T-helper 2 cell treated with Interferon-gamma antibody and Interleukin-4, amounts not matched to agents 5 μg/mL and 100 μg/mL, for 36 hours (primary cell): ENCODE data around the gene APCDD1.
"Not testable (repeated sequence)": the region's sequence is repeated elsewhere in the genome, so short reads cannot be mapped to it uniquely, and the experiment has no call there.

Experiments
- DNase-seq: peaks from one replicate; pipeline ENCODE4 v3.0.0; 2021; ENCODE audit warnings: low spot score
- H3K27ac Mint-ChIP-seq: one replicate; pipeline ENCODE4 v1.8.0; 2021; ENCODE audit warnings: mild to moderate bottlenecking, mixed read lengths
- H3K27me3 Mint-ChIP-seq: one replicate; pipeline ENCODE4 v1.8.0; 2021; ENCODE audit warnings: low read depth, mixed read lengths
- H3K36me3 Mint-ChIP-seq: one replicate; pipeline ENCODE4 v1.8.0; 2021; ENCODE audit warnings: low read depth, mixed read lengths
- H3K4me1 Mint-ChIP-seq: one replicate; pipeline ENCODE4 v1.8.0; 2021; ENCODE audit warnings: low read depth, mixed read lengths
- H3K4me3 Mint-ChIP-seq: one replicate; pipeline ENCODE4 v1.8.0; 2022; ENCODE audit warnings: mild to moderate bottlenecking, moderate library complexity, mixed read lengths
- H3K9me3 Mint-ChIP-seq: one replicate; pipeline ENCODE4 v1.8.0; 2021; ENCODE audit warnings: mixed read lengths

The APCDD1 gene

DNA sequence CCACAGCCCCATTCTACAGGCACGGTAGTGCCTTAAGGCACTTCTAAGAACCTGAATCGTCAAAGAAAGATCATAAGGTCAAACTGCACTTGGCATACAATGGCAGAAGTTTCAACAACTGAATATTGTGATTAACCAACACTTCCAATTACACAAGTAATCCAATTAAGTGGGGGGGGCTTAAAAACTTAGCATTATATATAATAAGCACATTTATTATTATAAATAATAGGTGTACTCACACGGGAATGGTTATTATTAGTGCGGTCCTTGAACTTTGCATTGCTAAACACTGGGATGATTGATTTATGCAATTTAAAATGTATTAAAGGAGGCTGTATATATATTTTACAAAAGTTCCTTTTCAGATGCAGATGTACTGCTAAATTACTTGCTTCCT is 7.6 kb downstream of the APCDD1 start:
- Mint-ChIP-seq H3K27me3 (peaks cover 30% of the 10 kb centered on the region), H3K27ac (no peak overlapping the region), H3K4me1 (no peaks in the 10 kb centered on the region), H3K4me3 (no peak overlapping the region), H3K9me3 (no peaks in the 10 kb centered on the region), H3K36me3 (no peaks in the 10 kb centered on the region)
- DNase-seq, result no peak

DNA sequence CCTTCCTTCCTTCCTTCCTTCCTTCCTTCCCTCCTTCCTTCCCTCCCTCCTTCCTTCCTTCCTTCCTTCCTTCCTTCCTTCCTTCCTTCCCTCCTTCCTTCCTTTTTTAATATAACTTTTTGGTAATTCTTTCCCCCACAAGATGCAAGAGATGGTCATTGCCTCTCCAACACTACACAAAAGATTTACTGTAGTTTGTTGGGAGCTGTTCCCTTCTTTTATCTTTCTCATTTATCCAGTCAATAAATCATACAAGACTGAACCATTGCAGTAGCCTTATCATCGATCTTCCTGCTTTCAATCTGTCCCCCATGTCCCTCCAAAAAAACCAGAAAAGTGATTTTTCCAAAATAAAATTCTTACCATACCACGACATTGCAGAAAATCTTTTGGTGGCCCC is 8.2 kb downstream of the APCDD1 start:
- no peak for DNase-seq
- no peaks in the 10 kb centered on the region for H3K4me1 Mint-ChIP-seq
- H3K27ac Mint-ChIP-seq, result no peak overlapping the region
- H3K4me3 Mint-ChIP-seq, result no peak overlapping the region
- H3K9me3 Mint-ChIP-seq, result no peaks in the 10 kb centered on the region
- no peaks in the 10 kb centered on the region for H3K36me3 Mint-ChIP-seq
- peaks cover 24% of the 10 kb centered on the region for H3K27me3 Mint-ChIP-seq

- Mint-ChIP-seq H3K4me3 (no peak overlapping the region), H3K9me3 (no peaks in the 10 kb centered on the region), H3K27ac (no peak overlapping the region)
Measured at GRCh38 chr18:10463096-10463495, 8.7 kb downstream of the APCDD1 start.

GRCh38 chr18:10463741-10464140 is 9.3 kb downstream of the APCDD1 start:
- H3K4me3 Mint-ChIP-seq, result no peak overlapping the region
- H3K4me1 Mint-ChIP-seq, result no peaks in the 10 kb centered on the region
- no peaks in the 10 kb centered on the region for H3K9me3 Mint-ChIP-seq
- H3K36me3 Mint-ChIP-seq, result no peaks in the 10 kb centered on the region
- H3K27ac Mint-ChIP-seq, result no peak overlapping the region
- H3K27me3 Mint-ChIP-seq, result peaks cover 15% of the 10 kb centered on the region
- DNase-seq, result no peak

More at GRCh38 chr18:10463096-10463495, 8.7 kb downstream of the APCDD1 start:
- DNase-seq, result no peak
- no peaks in the 10 kb centered on the region for H3K4me1 Mint-ChIP-seq
- H3K27me3 Mint-ChIP-seq, result peaks cover 22% of the 10 kb centered on the region
- H3K36me3 Mint-ChIP-seq, result no peaks in the 10 kb centered on the region

- H3K4me3 Mint-ChIP-seq, H3K4me1 Mint-ChIP-seq, H3K27ac Mint-ChIP-seq, H3K9me3 Mint-ChIP-seq, DNase-seq, H3K36me3 Mint-ChIP-seq: not testable (repeated sequence)
- H3K27me3 Mint-ChIP-seq, result peaks cover 11% of the 10 kb centered on the region
Measured at GRCh38 chr18:10464161-10464648, 9.8 kb downstream of the APCDD1 start.

DNA sequence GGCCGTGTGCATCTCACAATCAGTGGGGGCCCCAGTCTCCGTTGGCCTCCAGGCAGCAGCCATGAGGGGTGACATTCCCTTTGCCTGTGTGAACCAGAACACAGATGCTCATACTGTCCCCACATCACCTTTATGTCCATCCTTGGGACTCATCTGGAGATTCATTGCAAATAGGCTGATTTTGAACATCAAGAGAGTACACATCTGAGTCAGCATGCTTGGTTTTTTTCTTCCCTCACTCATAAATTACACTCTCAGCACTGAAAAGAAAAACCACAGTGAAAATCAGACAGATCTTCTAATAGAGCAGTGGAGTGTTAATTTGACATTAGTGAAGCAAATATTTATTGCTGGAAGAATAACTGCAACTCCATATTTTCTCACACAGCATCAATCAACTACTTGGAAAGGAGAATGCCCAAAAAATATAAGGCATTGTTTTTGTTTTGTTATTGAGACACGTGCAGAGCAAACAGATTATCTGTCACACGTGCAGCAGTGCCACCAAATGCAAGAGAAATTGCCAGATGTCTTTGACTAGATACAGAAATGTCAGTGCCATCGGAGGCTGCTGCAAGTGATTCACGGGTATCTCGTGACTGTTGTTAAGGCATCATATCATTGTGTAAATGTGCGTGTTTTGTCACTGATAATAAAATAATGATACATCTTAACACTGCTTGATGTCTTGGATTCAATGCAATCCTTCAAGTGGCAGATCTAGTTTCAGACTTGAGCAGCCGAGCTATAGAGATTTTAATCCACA is 10.9 kb downstream of the APCDD1 start:
- no peaks in the 10 kb centered on the region for H3K4me1 Mint-ChIP-seq
- no peak overlapping the region for H3K4me3 Mint-ChIP-seq
- no peaks in the 10 kb centered on the region for H3K9me3 Mint-ChIP-seq
- peaks cover 10% of the 10 kb centered on the region for H3K27me3 Mint-ChIP-seq
- DNase-seq, result no peak
- H3K27ac Mint-ChIP-seq, result no peak overlapping the region
- no peaks in the 10 kb centered on the region for H3K36me3 Mint-ChIP-seq

- no peak for DNase-seq
- H3K4me3 Mint-ChIP-seq, result no peak overlapping the region
- H3K9me3 Mint-ChIP-seq, result no peaks in the 10 kb centered on the region
- H3K27me3 Mint-ChIP-seq, result peaks cover 3% of the 10 kb centered on the region
- no peaks in the 10 kb centered on the region for H3K4me1 Mint-ChIP-seq
- no peak overlapping the region for H3K27ac Mint-ChIP-seq
- no peaks in the 10 kb centered on the region for H3K36me3 Mint-ChIP-seq
Measured at GRCh38 chr18:10470429-10470828, 16.0 kb downstream of the APCDD1 start.

DNA sequence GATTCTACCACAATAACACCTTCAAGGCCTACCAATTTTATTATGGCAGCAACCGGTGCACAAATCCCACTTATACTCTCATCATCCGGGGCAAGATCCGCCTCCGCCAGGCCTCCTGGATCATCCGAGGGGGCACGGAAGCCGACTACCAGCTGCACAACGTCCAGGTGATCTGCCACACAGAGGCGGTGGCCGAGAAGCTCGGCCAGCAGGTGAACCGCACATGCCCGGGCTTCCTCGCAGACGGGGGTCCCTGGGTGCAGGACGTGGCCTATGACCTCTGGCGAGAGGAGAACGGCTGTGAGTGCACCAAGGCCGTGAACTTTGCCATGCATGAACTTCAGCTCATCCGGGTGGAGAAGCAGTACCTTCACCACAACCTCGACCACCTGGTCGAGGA is 17.1 kb downstream of the APCDD1 start:
- Mint-ChIP-seq H3K4me1 (no peaks in the 10 kb centered on the region), H3K9me3 (no peaks in the 10 kb centered on the region), H3K36me3 (no peaks in the 10 kb centered on the region), H3K4me3 (no peak overlapping the region), H3K27me3 (peaks cover 11% of the 10 kb centered on the region), H3K27ac (no peak overlapping the region)
- no peak for DNase-seq

DNA sequence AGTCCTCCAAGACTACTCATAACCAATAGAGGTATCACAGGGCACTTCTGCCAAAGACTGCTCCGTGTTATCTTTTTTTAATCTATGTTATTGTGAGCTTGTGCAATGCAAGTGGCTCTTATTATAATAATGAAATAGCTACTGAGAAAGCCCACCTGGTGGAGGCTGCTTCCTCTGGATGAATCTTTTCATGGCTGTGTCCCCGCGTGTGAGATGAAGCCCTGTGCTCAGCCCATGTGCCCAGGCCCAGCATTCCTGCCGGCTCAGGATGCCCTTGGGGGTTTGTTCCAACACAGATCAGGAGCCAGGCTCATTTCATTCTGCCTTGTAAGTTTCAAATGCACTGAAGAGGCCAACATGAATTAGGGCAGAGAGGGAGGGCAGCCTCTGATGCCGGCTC is 18.7 kb downstream of the APCDD1 start:
- Mint-ChIP-seq H3K4me1 (no peaks in the 10 kb centered on the region), H3K36me3 (no peaks in the 10 kb centered on the region)

GRCh38 chr18:10474309-10474708 is 19.9 kb downstream of the APCDD1 start:
- no peak for DNase-seq
- no peaks in the 10 kb centered on the region for H3K4me1 Mint-ChIP-seq
- H3K4me3 Mint-ChIP-seq, result no peak overlapping the region
- H3K9me3 Mint-ChIP-seq, result no peaks in the 10 kb centered on the region
- no peaks in the 10 kb centered on the region for H3K36me3 Mint-ChIP-seq
- H3K27ac Mint-ChIP-seq, result no peak overlapping the region
- H3K27me3 Mint-ChIP-seq, result peaks cover 13% of the 10 kb centered on the region

More for the DNA sequence above, 18.7 kb downstream of the APCDD1 start:
- Mint-ChIP-seq H3K27me3 (peaks cover 13% of the 10 kb centered on the region), H3K27ac (no peak overlapping the region), H3K4me3 (no peak overlapping the region), H3K9me3 (no peaks in the 10 kb centered on the region)
- DNase-seq, result no peak

DNA sequence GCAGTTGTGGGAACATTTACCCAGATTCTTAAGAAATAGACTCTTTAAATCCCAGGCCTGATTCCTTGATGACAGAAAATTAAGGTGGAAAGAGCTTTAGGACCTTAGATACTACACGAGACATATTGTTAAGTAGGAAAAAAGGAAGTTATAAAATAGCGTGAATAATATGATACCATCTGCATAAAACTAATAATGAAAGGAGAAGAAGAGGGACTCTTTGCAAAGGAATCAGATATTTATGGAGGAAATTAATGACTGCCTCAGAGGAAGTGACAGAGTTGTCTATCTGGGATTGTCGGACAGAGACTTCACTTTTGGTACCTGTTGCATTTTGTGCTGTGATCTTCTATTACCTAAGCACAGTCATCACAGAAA is 20.8 kb downstream of the APCDD1 start:
- Mint-ChIP-seq H3K9me3 (no peaks in the 10 kb centered on the region), H3K27me3 (peaks cover 13% of the 10 kb centered on the region), H3K36me3 (no peaks in the 10 kb centered on the region), H3K4me1 (no peaks in the 10 kb centered on the region), H3K27ac (no peak overlapping the region), H3K4me3 (no peak overlapping the region)
- DNase-seq, result no peak

DNA sequence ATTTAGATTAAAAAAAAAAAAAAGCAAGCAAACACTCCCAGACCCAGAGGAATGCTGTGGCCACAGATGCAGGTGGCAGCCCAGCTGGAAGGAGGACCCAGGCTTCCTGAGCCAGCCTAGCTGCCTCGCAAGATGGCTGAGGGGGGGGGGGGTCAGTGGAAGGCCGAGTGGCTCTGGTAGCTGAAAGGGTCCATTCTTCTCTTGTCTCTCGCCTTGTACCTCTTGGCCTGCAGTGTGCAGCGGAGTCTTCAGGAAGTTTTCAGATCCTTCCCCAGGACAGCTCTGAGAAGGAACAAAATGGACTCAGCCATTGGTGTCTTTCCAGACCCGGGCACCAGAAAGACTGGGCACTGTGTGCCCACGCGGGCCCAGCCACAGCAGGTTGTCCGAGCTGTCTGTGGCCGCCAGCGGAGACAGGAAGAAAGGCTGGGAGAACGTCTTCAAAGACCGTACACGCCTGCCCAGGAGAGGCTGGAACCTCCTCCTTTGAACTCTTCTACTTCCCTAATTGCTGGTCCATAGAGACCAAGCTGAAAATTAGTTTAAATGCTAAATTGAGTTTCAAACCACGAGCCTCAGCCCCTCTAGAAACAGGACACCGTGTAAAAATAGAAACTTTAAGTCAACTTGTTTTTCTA is 21.3 kb downstream of the APCDD1 start:
- DNase-seq, result no peak
- Mint-ChIP-seq H3K4me3 (no peak overlapping the region), H3K27me3 (peaks cover 13% of the 10 kb centered on the region), H3K27ac (no peak overlapping the region), H3K9me3 (no peaks in the 10 kb centered on the region), H3K4me1 (no peaks in the 10 kb centered on the region), H3K36me3 (no peaks in the 10 kb centered on the region)

DNA sequence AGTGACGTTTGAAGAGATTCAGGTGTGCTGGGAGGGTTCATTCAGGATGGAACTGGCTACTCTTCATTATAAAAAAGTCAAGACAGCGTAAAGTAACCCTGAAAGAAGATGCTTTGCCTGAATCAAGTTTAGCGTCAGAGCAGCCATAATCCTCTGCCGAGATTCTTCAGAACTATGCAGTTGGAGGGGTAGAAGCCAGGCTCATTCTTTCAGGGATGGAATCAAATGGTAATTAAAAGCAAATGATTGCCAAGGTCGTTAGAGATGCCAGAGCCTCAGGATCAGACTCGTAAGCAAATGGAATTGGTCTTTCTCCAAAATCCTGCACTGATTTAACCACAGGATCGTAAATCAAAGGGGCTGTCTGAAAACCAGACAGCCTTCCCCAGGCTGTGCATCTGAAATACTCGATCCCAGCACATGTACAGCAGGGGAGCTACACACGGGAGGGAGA is 21.9 kb downstream of the APCDD1 start:
- H3K4me3 Mint-ChIP-seq, result no peak overlapping the region
- no peaks in the 10 kb centered on the region for H3K36me3 Mint-ChIP-seq
- H3K27me3 Mint-ChIP-seq, result peaks cover 16% of the 10 kb centered on the region
- no peaks in the 10 kb centered on the region for H3K9me3 Mint-ChIP-seq
- no peak overlapping the region for H3K27ac Mint-ChIP-seq
- DNase-seq, result no peak
- no peaks in the 10 kb centered on the region for H3K4me1 Mint-ChIP-seq

DNA sequence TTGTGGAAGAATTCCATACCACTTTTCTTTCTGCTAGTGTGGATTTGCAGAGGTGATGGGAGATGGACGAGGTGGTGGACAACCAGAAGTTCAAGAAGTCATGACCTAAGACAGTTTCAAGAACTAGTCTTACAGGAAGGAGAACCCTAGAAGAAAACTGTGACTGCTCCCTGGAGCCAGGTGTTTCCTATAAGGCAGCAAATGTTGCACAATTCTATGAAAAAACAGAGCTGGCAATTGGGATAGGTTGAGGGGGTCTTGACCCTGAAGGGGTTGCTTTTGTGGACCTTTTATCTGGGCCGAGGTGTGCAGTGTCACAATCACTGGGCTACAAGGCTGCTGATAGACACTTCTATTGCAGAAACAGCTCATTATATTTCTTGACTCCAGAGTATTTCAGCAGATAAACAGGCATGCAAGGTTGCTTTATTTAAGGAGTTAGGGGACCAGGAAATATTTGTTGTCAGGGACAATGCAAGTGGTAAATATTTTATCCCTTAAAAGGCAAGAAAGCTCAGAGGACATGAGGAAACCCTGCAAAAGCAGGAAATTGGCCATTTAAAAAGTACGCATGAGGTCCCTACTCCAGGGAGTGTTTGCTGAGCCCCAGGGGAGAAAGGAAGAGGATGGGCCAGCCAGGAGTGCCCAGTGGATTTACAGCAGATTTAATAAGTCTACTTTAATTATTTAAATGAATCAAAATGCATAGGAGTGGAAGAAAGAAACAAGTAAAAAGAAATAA is 22.9 kb downstream of the APCDD1 start:
- Mint-ChIP-seq H3K4me3 (no peak overlapping the region), H3K4me1 (no peaks in the 10 kb centered on the region), H3K27me3 (peaks cover 16% of the 10 kb centered on the region), H3K27ac (no peak overlapping the region), H3K9me3 (no peaks in the 10 kb centered on the region), H3K36me3 (no peaks in the 10 kb centered on the region)
- no peak for DNase-seq
